Esophagus mucosa (tissue), 1 donor: Measurements from ENCODE around the gene OR2T2. TPM values are rescaled to one million over a fixed set of nuclear protein-coding genes. Genes with fewer than 3 reads are reported as not detected.
"Not testable (repeated sequence)": the region's sequence is repeated elsewhere in the genome, so short reads cannot be mapped to it uniquely, and the experiment has no call there.

ENCODE experiments used
- ATAC-seq: fragments of 200-7000 bp; cut with Tn5 transposase; one replicate; pipeline ENCODE4 v1.9.1; 2020
- total RNA-seq: library from RNA; stranded (reverse); gene quantifications from one replicate; pipeline ENCODE4 v1.2.4, GENCODE V29; 2023
- donor health status: DM: yes; HTN: yes; CAD: no.

OR2T2 gene
- total RNA-seq, 1 donor from 2014 or later: not detected

GRCh38 chr1:248450466-248451145, 5.2 kb downstream of the OR2T2 start:
- not testable (repeated sequence) for ATAC-seq

DNA sequence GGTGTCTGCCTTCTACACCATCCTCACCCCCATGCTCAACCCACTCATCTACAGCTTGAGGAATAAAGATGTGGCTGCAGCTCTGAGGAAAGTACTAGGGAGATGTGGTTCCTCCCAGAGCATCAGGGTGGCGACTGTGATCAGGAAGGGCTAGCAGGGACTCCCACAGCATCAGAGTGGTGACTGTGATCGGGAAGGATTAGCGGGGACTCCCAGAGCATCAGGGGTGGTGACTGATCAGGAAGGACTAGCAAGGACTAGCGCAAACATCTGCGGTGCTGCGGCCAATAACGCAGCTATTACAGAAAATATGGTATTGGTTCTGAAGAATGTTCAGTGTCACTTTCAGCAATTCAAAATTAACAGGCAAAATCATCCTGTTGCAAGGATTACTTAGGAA, 8.2 kb downstream of the OR2T2 start:
- not testable (repeated sequence) for ATAC-seq

DNA sequence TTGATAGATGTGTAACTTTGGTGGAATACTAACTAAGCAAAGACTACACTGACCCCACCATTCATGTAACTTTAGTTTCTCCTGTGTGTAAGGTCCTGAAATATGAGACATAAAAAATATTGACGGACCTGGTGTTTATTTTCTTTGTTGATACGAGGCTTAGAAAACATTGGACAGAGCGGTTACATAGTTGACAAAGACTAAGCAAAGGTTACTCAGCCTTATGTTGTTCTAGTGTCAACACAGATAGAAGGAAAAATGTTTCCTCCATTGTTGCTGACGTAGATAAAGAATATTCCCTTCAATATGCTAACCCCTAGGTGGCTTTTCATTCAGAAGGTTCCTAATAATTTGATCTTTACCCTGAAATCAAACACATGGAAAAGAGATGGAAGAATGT, 9.6 kb downstream of the OR2T2 start:
- not testable (repeated sequence) for ATAC-seq

DNA sequence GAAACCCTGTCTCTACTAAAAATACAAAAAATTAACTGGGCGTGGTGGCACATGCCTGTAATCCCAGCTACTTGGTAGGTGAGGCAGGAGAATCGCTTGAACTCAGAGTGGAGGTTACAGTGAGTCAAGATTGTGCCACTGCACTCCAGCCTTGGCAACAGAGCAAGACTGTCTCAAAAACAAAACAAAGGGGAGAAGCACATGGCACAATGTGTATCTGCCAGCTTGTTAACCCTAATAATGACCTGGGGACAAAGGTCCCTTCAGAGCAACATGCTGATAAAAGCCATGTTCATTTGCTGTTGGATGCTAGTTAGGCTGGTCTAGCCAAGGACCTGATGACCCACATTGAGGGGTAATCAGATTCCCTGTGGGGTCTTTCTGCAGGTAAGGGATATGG, 11.2 kb downstream of the OR2T2 start:
- not testable (repeated sequence) for ATAC-seq

DNA sequence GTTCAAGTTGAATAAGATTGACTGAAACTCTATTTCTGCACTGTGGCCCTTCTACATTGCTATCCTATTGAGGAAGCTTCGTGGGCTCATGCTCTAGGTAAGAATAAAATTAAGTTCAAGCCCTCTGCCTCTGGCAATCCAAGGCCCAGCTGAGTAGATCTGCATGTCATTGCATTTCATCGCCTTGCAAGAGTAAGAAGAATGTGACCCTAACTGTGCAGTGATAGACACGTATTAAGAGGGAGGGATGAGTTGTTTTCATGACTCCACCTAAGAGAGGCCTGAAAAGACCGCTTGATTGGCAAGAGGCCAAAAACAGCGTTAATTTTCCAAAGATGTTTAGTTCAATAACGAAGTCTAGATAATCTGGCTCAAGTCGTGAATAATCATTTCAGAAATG, 13.7 kb downstream of the OR2T2 start:
- not testable (repeated sequence) for ATAC-seq

DNA sequence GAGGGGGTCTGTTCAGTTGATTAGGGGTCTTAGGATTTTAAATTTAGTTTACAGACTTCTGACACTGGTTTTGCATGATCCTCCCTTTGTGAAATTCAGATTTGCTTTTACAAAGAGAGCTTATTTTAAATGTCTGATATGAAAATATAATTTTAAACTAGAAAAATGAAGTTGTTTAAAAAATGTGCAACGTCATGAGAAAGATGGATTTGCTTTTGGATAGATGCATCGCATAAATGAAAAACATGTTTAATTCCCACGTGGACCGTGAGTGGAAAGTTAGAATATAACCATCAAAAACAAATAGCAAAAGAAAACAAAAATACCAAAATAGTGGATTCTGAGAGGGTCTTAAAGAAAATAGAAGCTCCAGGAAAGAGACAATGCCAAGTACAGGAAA, 25.7 kb downstream of the OR2T2 start:
- no peak for ATAC-seq

GRCh38 chr1:248472111-248472510, 26.7 kb downstream of the OR2T2 start:
- ATAC-seq: not testable (repeated sequence)

- not testable (repeated sequence) for ATAC-seq
These were observed 27.6 kb downstream of the OR2T2 start, which contains the start of gene OR2T3 for GRCh38 chr1:248473051-248473450. OR2T3 (plus strand) TSS chr1:248473351; CDS start chr1:248473351, 0 bp downstream.

DNA sequence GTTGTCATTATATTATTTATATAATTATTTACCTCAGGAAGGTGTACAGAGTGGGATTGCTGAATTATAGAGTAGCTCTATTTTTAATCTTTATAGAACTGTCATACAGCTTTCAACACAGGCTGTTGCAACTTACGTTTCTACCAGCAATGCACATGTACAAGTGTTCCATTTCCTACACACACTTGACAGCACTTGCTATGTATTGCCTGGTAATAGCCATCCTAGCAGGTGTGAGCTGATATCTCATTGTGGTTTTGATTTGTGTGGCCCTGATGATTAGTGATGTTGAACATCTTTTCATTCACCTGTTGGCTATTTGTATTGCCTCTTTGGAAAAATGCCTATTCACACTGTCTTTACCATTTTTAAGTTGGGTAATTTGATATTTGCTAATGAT, 30.2 kb downstream of the OR2T2 start:
- not testable (repeated sequence) for ATAC-seq

GRCh38 chr1:248481686-248482579, 36.5 kb downstream of the OR2T2 start:
- not testable (repeated sequence) for ATAC-seq

- ATAC-seq: not testable (repeated sequence)
These were observed 42.9 kb downstream of the OR2T2 start, which contains the start of gene OR2T5 for GRCh38 chr1:248488289-248488688. OR2T5 (plus strand) TSS chr1:248488589; CDS start chr1:248488589, 0 bp downstream.

DNA sequence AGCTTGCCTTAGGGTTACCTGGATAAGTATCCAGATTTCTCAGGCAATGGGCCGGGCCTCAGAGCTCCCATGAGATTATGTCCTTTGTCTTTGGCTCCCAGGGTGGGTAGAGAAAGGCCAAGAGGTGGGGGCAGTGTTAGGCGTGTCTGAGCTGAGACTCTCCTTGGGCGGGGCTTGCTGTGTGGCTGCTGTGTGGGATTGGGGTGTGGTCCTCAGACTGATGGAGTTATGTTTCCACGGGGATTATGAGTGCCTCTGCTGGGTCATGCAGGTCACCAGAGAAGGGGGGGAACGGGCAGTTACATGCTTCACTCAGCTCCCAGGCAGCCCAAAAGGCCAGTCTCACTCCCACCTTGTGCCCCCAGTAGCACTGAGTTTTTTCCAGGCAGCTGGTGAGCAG, 51.2 kb downstream of the OR2T2 start:
- not testable (repeated sequence) for ATAC-seq

DNA sequence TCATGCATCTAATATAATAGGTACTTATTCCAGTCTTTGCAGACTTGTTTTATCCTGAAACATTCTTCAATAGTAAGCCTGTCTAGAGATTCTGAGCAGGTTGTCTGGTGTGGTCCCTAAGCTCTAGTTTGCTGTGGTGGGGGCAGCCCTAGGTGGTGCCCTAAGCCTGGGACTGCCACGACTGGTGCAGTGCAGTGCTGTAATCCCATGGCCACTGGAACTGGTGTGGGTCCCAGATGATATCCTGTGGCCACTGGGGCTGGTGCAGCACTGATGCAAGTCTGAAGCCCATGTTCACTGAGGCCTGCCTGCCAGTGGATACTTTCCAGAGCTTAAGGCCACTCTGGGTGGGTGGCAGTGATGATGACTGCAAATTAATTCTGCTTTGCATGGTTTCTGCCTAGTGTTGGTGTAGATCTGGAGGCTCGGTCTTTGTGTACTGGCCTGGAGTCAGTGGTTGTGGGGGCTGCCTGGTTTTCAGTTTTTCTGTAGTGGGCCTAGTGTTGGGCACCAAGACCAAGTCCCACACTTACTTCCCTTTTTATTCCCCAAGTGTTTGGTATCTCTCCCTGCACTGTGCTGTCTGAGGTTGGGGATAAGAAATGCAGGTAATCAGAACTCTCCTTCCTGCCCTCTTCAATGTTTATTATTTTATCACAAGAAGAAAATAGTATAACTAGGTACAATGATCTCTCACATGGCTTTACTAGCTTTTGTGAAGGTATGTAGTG, 55.0 kb downstream of the OR2T2 start:
- not testable (repeated sequence) for ATAC-seq

Other genes starting within 250 kb of the OR2T2 start
- not detected for gene OR2M3, start 248.4 kb upstream of the OR2T2 start, total RNA-seq
- not detected for gene OR2M4, start 214.2 kb upstream of the OR2T2 start, total RNA-seq
- not detected for gene OR2T33, start 167.7 kb upstream of the OR2T2 start, total RNA-seq
- not detected for gene OR2T12, start 142.2 kb upstream of the OR2T2 start, total RNA-seq
- gene OR2M7, start 121.1 kb upstream of the OR2T2 start, total RNA-seq: not detected
- gene OR14C36, start 96.9 kb upstream of the OR2T2 start, total RNA-seq: not detected
- not detected for gene OR2T4, start 84.0 kb upstream of the OR2T2 start, total RNA-seq
- not detected for gene OR2T6, start 69.9 kb upstream of the OR2T2 start, total RNA-seq
- gene OR2T1, start 42.6 kb upstream of the OR2T2 start, total RNA-seq: not detected
- gene OR2T3, start 27.7 kb downstream of the OR2T2 start, total RNA-seq: not detected
- gene OR2T5, start 43.0 kb downstream of the OR2T2 start, total RNA-seq: not detected
- gene OR2G6, start 62.4 kb downstream of the OR2T2 start, total RNA-seq: not detected
- not detected for gene OR2T29, start 117.1 kb downstream of the OR2T2 start, total RNA-seq
- gene OR2T34, start 129.1 kb downstream of the OR2T2 start, total RNA-seq: not detected
- gene OR2T10, start 152.1 kb downstream of the OR2T2 start, total RNA-seq: not detected
- gene OR2T11, start 189.5 kb downstream of the OR2T2 start, total RNA-seq: not detected
- gene OR2T35, start 199.6 kb downstream of the OR2T2 start, total RNA-seq: not detected
- not detected for gene OR2T27, start 209.9 kb downstream of the OR2T2 start, total RNA-seq